Left ventricle myocardium inferior (tissue), 1 donor: ENCODE results near the gene NCL. TPM values are rescaled to one million over a fixed set of nuclear protein-coding genes. Genes with fewer than 3 reads are reported as not detected.

Experiments used
- DNase-seq: peaks from one replicate; pipeline ENCODE4 v3.0.0-alpha.2; 2020
- H3K27ac ChIP-seq: fragments of 200-600 bp; replicated peaks from 2 replicates; pipeline ENCODE4 v1.8.0; 2021
- H3K27me3 ChIP-seq: fragments of 200-600 bp; 2 replicates; pipeline ENCODE4 v1.8.0; 2021; ENCODE audit warnings: low read depth
- H3K36me3 ChIP-seq: fragments of 200-600 bp; 2 replicates; pipeline ENCODE4 v1.8.0; 2021
- H3K4me1 ChIP-seq: fragments of 200-600 bp; 2 replicates; pipeline ENCODE4 v1.8.0; 2021
- H3K4me3 ChIP-seq: fragments of 200-600 bp; 2 replicates; pipeline ENCODE4 v1.8.0; 2021; ENCODE audit warnings: mild to moderate bottlenecking, moderate library complexity
- H3K9me3 ChIP-seq: fragments of 200-600 bp; replicated peaks from 2 replicates; pipeline ENCODE4 v1.8.0; 2021
- intact Hi-C: fragments of 100-400 bp; cut with micrococcal nuclease; formaldehyde crosslinking; loops from one replicate; pipeline ENCODE4 v1.11.0; 2022
- total RNA-seq: library from RNA; stranded (reverse); fragmentation: NEBNext Ultra II Directional; extraction: Animal tissue kit (Norgen Biotek cat#: 25700); gene quantifications from one replicate; pipeline ENCODE4 v1.2.1, GENCODE V29; 2021
- TF ChIP-seq, protein P1 (sequence below): fragments of 200-600 bp; IDR thresholded peaks from 2 replicates; pipeline ENCODE4 v1.8.0; 2021; ENCODE audit warnings: antibody characterized with exemption, mild to moderate bottlenecking, borderline replicate concordance
- donor health status: DM: no; HTN: yes; CAD: no; lungs with severe emphysema.

NCL gene
- total RNA-seq, 1 donor from 2014 or later: 262 TPM

DNA sequence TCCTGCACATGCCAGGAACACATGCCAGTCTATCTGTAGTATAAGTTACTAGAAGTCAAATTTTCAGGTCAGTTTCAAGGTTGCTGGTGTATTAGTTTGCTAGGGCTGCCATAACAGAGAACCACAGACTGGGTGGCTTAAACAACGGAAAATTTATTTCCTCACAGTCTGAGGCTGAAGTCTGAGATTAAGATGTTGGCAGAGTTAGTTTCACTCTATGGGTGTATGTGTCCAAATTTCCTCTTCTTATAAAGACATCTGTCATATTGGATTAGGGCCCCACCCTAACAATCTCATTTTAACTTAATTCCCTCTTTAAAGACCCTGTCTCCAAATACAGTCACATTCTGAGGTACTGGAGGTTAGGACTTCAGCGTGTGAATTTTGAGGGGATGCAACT lies 42.2 kb downstream of the NCL start:
- no peaks in the 10 kb centered on the region for H3K36me3 ChIP-seq
- no peak for DNase-seq
- H3K27me3 ChIP-seq: peaks cover 11% of the 10 kb centered on the region
- no peak overlapping the region for H3K4me3 ChIP-seq
- H3K4me1 ChIP-seq: no peaks in the 10 kb centered on the region
- H3K27ac ChIP-seq: no peak overlapping the region
- TF ChIP-seq, protein P1, sequence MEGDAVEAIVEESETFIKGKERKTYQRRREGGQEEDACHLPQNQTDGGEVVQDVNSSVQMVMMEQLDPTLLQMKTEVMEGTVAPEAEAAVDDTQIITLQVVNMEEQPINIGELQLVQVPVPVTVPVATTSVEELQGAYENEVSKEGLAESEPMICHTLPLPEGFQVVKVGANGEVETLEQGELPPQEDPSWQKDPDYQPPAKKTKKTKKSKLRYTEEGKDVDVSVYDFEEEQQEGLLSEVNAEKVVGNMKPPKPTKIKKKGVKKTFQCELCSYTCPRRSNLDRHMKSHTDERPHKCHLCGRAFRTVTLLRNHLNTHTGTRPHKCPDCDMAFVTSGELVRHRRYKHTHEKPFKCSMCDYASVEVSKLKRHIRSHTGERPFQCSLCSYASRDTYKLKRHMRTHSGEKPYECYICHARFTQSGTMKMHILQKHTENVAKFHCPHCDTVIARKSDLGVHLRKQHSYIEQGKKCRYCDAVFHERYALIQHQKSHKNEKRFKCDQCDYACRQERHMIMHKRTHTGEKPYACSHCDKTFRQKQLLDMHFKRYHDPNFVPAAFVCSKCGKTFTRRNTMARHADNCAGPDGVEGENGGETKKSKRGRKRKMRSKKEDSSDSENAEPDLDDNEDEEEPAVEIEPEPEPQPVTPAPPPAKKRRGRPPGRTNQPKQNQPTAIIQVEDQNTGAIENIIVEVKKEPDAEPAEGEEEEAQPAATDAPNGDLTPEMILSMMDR: no peak
- no peaks in the 10 kb centered on the region for H3K9me3 ChIP-seq
- intact Hi-C loops: no loop called here

- no peak overlapping the region for H3K4me3 ChIP-seq
- peaks cover 16% of the 10 kb centered on the region for H3K27me3 ChIP-seq
- H3K4me1 ChIP-seq: no peaks in the 10 kb centered on the region
- intact Hi-C loops: no loop called here
- TF ChIP-seq, protein P1: no peak
- DNase-seq: no peak
- no peaks in the 10 kb centered on the region for H3K36me3 ChIP-seq
- H3K27ac ChIP-seq: no peak overlapping the region
- no peaks in the 10 kb centered on the region for H3K9me3 ChIP-seq
Measured at GRCh38 chr2:231421051-231421580, 43.2 kb downstream of the NCL start.

DNA sequence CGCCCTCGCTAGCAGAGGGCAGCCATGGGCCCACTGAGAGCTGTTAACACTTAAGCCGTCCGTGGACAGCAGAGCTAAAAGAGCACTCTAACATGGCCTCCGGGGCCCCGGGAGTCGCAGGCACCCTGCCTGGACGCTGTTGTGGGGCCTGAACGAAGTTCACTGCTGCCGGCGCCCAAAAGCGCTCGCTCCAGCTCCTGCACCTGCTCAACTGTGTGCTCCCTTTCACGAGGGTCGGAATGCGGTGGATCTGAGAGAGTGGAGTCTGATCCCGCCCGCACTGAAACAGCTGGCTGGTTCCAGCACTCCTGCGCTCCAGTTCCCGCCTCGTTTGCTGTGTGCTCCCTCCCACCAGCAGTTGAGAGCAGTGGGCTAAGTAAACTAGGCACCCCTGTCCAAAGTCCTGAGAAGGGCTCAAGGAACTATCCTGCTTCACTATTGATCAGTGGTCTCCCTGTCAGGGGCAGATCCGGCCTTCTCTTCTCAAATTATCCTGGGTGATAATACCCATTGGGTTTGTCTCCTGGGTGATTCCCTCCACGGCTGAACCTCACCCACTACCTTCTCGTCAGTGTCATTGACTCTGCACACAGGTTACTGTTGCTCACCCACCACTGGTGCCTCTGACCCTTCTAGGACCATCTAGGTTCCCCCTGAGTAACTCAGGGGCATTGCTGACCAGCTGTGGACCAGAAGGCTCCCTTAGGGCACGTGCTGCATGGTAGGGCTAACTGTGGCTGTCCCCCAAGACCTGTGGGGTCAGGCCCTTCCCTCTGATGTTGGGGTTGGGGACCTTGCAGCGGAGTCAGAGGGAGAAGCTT lies 45.3 kb downstream of the NCL start:
- intact Hi-C loops: loop anchor here (10.0 kb wide), 1 partner anchor 194 kb away; no protein-coding TSS in a partner anchor
- no peak for DNase-seq
- no peaks in the 10 kb centered on the region for H3K36me3 ChIP-seq
- no peaks in the 10 kb centered on the region for H3K4me1 ChIP-seq
- H3K4me3 ChIP-seq: no peak overlapping the region
- H3K27ac ChIP-seq: no peak overlapping the region
- TF ChIP-seq, protein P1: no peak
- no peaks in the 10 kb centered on the region for H3K9me3 ChIP-seq
- peaks cover 20% of the 10 kb centered on the region for H3K27me3 ChIP-seq

DNA sequence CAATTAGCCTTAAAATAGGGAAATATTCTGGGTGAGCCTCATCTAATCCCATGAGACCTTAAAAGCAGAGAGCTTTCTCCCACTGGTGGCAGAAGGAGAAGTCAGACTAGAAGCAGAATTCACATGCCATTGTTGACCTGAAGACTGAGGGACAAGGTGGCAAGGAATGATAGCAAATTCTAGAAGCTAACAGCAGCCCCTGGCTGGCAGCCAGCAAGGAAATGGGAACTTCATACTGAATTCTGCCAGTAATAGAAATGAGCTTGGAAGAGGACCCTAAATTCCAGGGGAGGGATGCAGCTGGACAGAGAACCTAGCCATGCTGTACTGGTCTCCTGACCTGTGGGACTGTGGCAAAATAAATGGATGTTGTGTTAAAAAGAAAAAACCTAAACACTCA lies 49.3 kb downstream of the NCL start:
- Histone ChIP-seq H3K27ac (no peak overlapping the region), H3K4me1 (peaks cover 14% of the 10 kb centered on the region), H3K27me3 (peaks cover 24% of the 10 kb centered on the region), H3K9me3 (peaks cover 8% of the 10 kb centered on the region), H3K36me3 (no peaks in the 10 kb centered on the region), H3K4me3 (no peak overlapping the region)
- DNase-seq: no peak
- TF ChIP-seq, protein P1: no peak
- intact Hi-C loops: loop anchor here (10.0 kb wide), 1 partner anchor 190 kb away; no protein-coding TSS in a partner anchor

GRCh38 chr2:231413921-231414476 lies 50.3 kb downstream of the NCL start:
- Histone ChIP-seq H3K4me3 (no peak overlapping the region), H3K9me3 (peaks cover 11% of the 10 kb centered on the region), H3K36me3 (no peaks in the 10 kb centered on the region), H3K27ac (no peak overlapping the region), H3K4me1 (peaks cover 14% of the 10 kb centered on the region), H3K27me3 (peaks cover 23% of the 10 kb centered on the region)
- intact Hi-C loops: loop anchor here (10.0 kb wide), 1 partner anchor 189 kb away; no protein-coding TSS in a partner anchor
- TF ChIP-seq, protein P1: no peak
- no peak for DNase-seq
